Upper lobe of left lung (tissue), 4 donors: Measurements from ENCODE around the gene DDX10.

Experiments used
- CTCF ChIP-seq, 6 experiments: fragments of 450-650 bp in 4 of 6; fragments of 200-600 bp in 2 of 6; sonication (generic) in 2 of 6; IDR thresholded peaks; one replicate each; pipeline ENCODE4 v1.5.1; 2016 to 2019; ENCODE audit warnings: antibody characterized with exemption in 6 of 6
- EP300 ChIP-seq, 4 donors: sonication (generic); formaldehyde crosslinking; IDR thresholded peaks; one replicate each; pipeline ENCODE4 v1.5.1; 2017; ENCODE audit warnings: antibody characterized with exemption in 4 of 4, control low read depth in 2 of 4
- POLR2A ChIP-seq, 4 donors: fragments of 450-650 bp; IDR thresholded peaks; one replicate each; pipeline ENCODE4 v1.5.1; 2016 to 2017; ENCODE audit warnings: antibody characterized with exemption in 4 of 4, mild to moderate bottlenecking in 2 of 4
- POLR2AphosphoS5 ChIP-seq, 2 donors: sonication (generic); formaldehyde crosslinking; IDR thresholded peaks; one replicate each; pipeline ENCODE4 v1.5.1; 2017; ENCODE audit warnings: antibody characterized with exemption in 2 of 2

- TF ChIP-seq POLR2A (IDR thresholded peaks at IDR 0.05) (no peak), CTCF (IDR thresholded peaks at IDR 0.05) (no peak), POLR2AphosphoS5 (IDR thresholded peaks at IDR 0.05) (no peak), EP300 (IDR thresholded peaks at IDR 0.05) (no peak)
These were observed 189.0 kb downstream of the DDX10 start for GRCh38 chr11:108853864-108854263.
